ENCODE data around the gene FEV.

The FEV gene

GRCh38 chr2:219016721-219017120 is 31.7 kb upstream of the FEV start:
- DNase-seq: no peak

GRCh38 chr2:219010873-219011272 is 25.9 kb upstream of the FEV start:
- DNase-seq: no peak

- DNase-seq: no peak
Observed at GRCh38 chr2:219010162-219010756, 25.3 kb upstream of the FEV start.

GRCh38 chr2:219009294-219009693 is 24.3 kb upstream of the FEV start:
- DNase-seq: no peak

GRCh38 chr2:219003979-219004378 is 19.0 kb upstream of the FEV start:
- no peak for DNase-seq

- no peak for DNase-seq
Observed at GRCh38 chr2:219003267-219003634, 18.3 kb upstream of the FEV start.

GRCh38 chr2:219002395-219003266 is 17.6 kb upstream of the FEV start:
- peak; percentile 59 for DNase-seq

GRCh38 chr2:219001577-219002394 is 16.8 kb upstream of the FEV start:
- DNase-seq: peak; percentile 47

- DNase-seq: no peak
Observed at GRCh38 chr2:219001100-219001576, 16.2 kb upstream of the FEV start.

- DNase-seq: no peak
Observed at GRCh38 chr2:219000569-219000960, 15.6 kb upstream of the FEV start.

GRCh38 chr2:218999881-219000568 is 15.0 kb upstream of the FEV start:
- DNase-seq: no peak

- no peak for DNase-seq
Observed at GRCh38 chr2:218999021-218999880, 14.3 kb upstream of the FEV start.

GRCh38 chr2:218998414-218999002 is 13.5 kb upstream of the FEV start:
- DNase-seq: no peak

GRCh38 chr2:218997731-218998130 is 12.7 kb upstream of the FEV start:
- no peak for DNase-seq

- no peak for DNase-seq
Observed at GRCh38 chr2:218996937-218997336, 12.0 kb upstream of the FEV start.

GRCh38 chr2:218995972-218996711 is 11.2 kb upstream of the FEV start:
- DNase-seq: peak; percentile 85

GRCh38 chr2:218995561-218995960 is 10.6 kb upstream of the FEV start:
- no peak for DNase-seq

- DNase-seq: peak; percentile 23
Observed at GRCh38 chr2:218993345-218994315, 8.6 kb upstream of the FEV start, which contains the start of gene CRYBA2. TSS of gene CRYBA2 (minus strand) at chr2:218993422. CDS start at chr2:218993176, 246 bp downstream.

- no peak for DNase-seq
Observed at GRCh38 chr2:218992703-218993344, 7.8 kb upstream of the FEV start.

Data from activated naive CD4-positive, alpha-beta T cell treated with Interleukin-2 at 50 U/mL for 16 hours (primary cell).